IPS-15b (cell line): ENCODE measurements around the gene RAVER2.

Experiments used
- H3K27me3 ChIP-seq: one replicate; pipeline ENCODE4 v1.6.1; 2013; ENCODE audit warnings: low read length; ENCODE audit not compliant: control insufficient read depth, insufficient read depth
- H3K36me3 ChIP-seq: one replicate; pipeline ENCODE4 v1.6.1; 2013; ENCODE audit warnings: low read length; ENCODE audit not compliant: control insufficient read depth, insufficient read depth
- H3K4me1 ChIP-seq: one replicate; pipeline ENCODE4 v1.6.1; 2013; ENCODE audit warnings: mild to moderate bottlenecking, low read length; ENCODE audit not compliant: control insufficient read depth, insufficient read depth
- H3K4me3 ChIP-seq: one replicate; pipeline ENCODE4 v1.5.1; 2013; ENCODE audit warnings: low read depth, low read length
- H3K9ac ChIP-seq: one replicate; pipeline ENCODE4 v1.6.1; 2013; ENCODE audit warnings: low read depth, mild to moderate bottlenecking, low read length
- H3K9me3 ChIP-seq: one replicate; pipeline ENCODE4 v1.6.1; 2013; ENCODE audit warnings: mild to moderate bottlenecking, low read length; ENCODE audit not compliant: control insufficient read depth, insufficient read depth

Gene RAVER2

GRCh38 chr1:64841330-64842065, 96.6 kb downstream of the RAVER2 start:
- H3K36me3 ChIP-seq, result peaks cover 14% of the 10 kb centered on the region
- H3K27me3 ChIP-seq, result no peaks in the 10 kb centered on the region
- no peak overlapping the region for H3K4me3 ChIP-seq
- H3K4me1 ChIP-seq, result no peaks in the 10 kb centered on the region
- H3K9me3 ChIP-seq, result no peaks in the 10 kb centered on the region
- no peak overlapping the region for H3K9ac ChIP-seq

- H3K36me3 ChIP-seq, result peaks cover 14% of the 10 kb centered on the region
- H3K9me3 ChIP-seq, result no peaks in the 10 kb centered on the region
- no peak overlapping the region for H3K4me3 ChIP-seq
- H3K27me3 ChIP-seq, result no peaks in the 10 kb centered on the region
- H3K9ac ChIP-seq, result no peak overlapping the region
- H3K4me1 ChIP-seq, result no peaks in the 10 kb centered on the region
Measured at GRCh38 chr1:64842224-64842623, 97.3 kb downstream of the RAVER2 start.

GRCh38 chr1:64843675-64844074, 98.8 kb downstream of the RAVER2 start:
- Histone ChIP-seq H3K36me3 (peaks cover 11% of the 10 kb centered on the region), H3K4me3 (no peak overlapping the region), H3K9ac (no peak overlapping the region), H3K4me1 (no peaks in the 10 kb centered on the region), H3K27me3 (no peaks in the 10 kb centered on the region), H3K9me3 (no peaks in the 10 kb centered on the region)

GRCh38 chr1:64844175-64844574, 99.3 kb downstream of the RAVER2 start:
- Histone ChIP-seq H3K9me3 (no peaks in the 10 kb centered on the region), H3K4me1 (no peaks in the 10 kb centered on the region), H3K36me3 (peaks cover 11% of the 10 kb centered on the region), H3K27me3 (no peaks in the 10 kb centered on the region), H3K4me3 (no peak overlapping the region), H3K9ac (no peak overlapping the region)

- peaks cover 7% of the 10 kb centered on the region for H3K36me3 ChIP-seq
- H3K27me3 ChIP-seq, result no peaks in the 10 kb centered on the region
- H3K4me1 ChIP-seq, result no peaks in the 10 kb centered on the region
- no peak overlapping the region for H3K4me3 ChIP-seq
- H3K9ac ChIP-seq, result no peak overlapping the region
- no peaks in the 10 kb centered on the region for H3K9me3 ChIP-seq
Measured at GRCh38 chr1:64844609-64845008, 99.7 kb downstream of the RAVER2 start.

- Histone ChIP-seq H3K27me3 (no peaks in the 10 kb centered on the region), H3K9ac (no peak overlapping the region), H3K9me3 (no peaks in the 10 kb centered on the region), H3K36me3 (peaks cover 5% of the 10 kb centered on the region), H3K4me3 (no peak overlapping the region), H3K4me1 (no peaks in the 10 kb centered on the region)
Measured at GRCh38 chr1:64845831-64846425, 101.1 kb downstream of the RAVER2 start.

- H3K9me3 ChIP-seq, result no peaks in the 10 kb centered on the region
- H3K4me1 ChIP-seq, result no peaks in the 10 kb centered on the region
- no peak overlapping the region for H3K9ac ChIP-seq
- peaks cover 4% of the 10 kb centered on the region for H3K36me3 ChIP-seq
- no peak overlapping the region for H3K4me3 ChIP-seq
- no peaks in the 10 kb centered on the region for H3K27me3 ChIP-seq
Measured at GRCh38 chr1:64846573-64847430, 101.9 kb downstream of the RAVER2 start.

- Histone ChIP-seq H3K4me3 (no peak overlapping the region), H3K9me3 (no peaks in the 10 kb centered on the region), H3K27me3 (no peaks in the 10 kb centered on the region), H3K9ac (no peak overlapping the region), H3K36me3 (peaks cover 4% of the 10 kb centered on the region), H3K4me1 (no peaks in the 10 kb centered on the region)
Measured at GRCh38 chr1:64847666-64848065, 102.8 kb downstream of the RAVER2 start.

- H3K4me3 ChIP-seq, result no peak overlapping the region
- no peaks in the 10 kb centered on the region for H3K9me3 ChIP-seq
- H3K27me3 ChIP-seq, result no peaks in the 10 kb centered on the region
- H3K9ac ChIP-seq, result no peak overlapping the region
- no peaks in the 10 kb centered on the region for H3K4me1 ChIP-seq
- H3K36me3 ChIP-seq, result peaks cover 4% of the 10 kb centered on the region
Measured at GRCh38 chr1:64848136-64848535, 103.3 kb downstream of the RAVER2 start.

- Histone ChIP-seq H3K27me3 (no peaks in the 10 kb centered on the region), H3K9me3 (no peaks in the 10 kb centered on the region), H3K9ac (no peak overlapping the region), H3K36me3 (peaks cover 7% of the 10 kb centered on the region), H3K4me1 (no peaks in the 10 kb centered on the region), H3K4me3 (no peak overlapping the region)
Measured at GRCh38 chr1:64848803-64849202, 103.9 kb downstream of the RAVER2 start.

- no peaks in the 10 kb centered on the region for H3K9me3 ChIP-seq
- H3K4me1 ChIP-seq, result no peaks in the 10 kb centered on the region
- peaks cover 7% of the 10 kb centered on the region for H3K36me3 ChIP-seq
- H3K9ac ChIP-seq, result no peak overlapping the region
- no peaks in the 10 kb centered on the region for H3K27me3 ChIP-seq
- H3K4me3 ChIP-seq, result no peak overlapping the region
Measured at GRCh38 chr1:64849942-64850341, 105.1 kb downstream of the RAVER2 start.
